BLaER1 (cell line): ENCODE results near the gene AMACR.

Experiments used
- H3K27ac ChIP-seq: shearing (Covaris generic); formaldehyde crosslinking; 2 replicates; pipeline ENCODE4 v1.8.1; 2022
- H3K27me3 ChIP-seq: shearing (Covaris generic); formaldehyde crosslinking; 2 replicates; pipeline ENCODE4 v1.8.1; 2022
- H3K36me3 ChIP-seq: shearing (Covaris generic); formaldehyde crosslinking; 2 replicates; pipeline ENCODE4 v1.8.1; 2022
- H3K4me1 ChIP-seq: shearing (Covaris generic); formaldehyde crosslinking; 2 replicates; pipeline ENCODE4 v1.8.1; 2022
- H3K4me2 ChIP-seq: shearing (Covaris generic); formaldehyde crosslinking; 2 replicates; pipeline ENCODE4 v1.8.1; 2022
- H3K4me3 ChIP-seq: shearing (Covaris generic); formaldehyde crosslinking; 2 replicates; pipeline ENCODE4 v1.8.1; 2022
- H3K9ac ChIP-seq: shearing (Covaris generic); formaldehyde crosslinking; 2 replicates; pipeline ENCODE4 v1.8.1; 2022
- H3K9me3 ChIP-seq: shearing (Covaris generic); formaldehyde crosslinking; 2 replicates; pipeline ENCODE4 v1.8.1; 2022
- H4K20me1 ChIP-seq: shearing (Covaris generic); formaldehyde crosslinking; 2 replicates; pipeline ENCODE4 v1.8.1; 2022
- Cebpa-rat ChIP-seq: shearing (Covaris generic); IDR thresholded peaks from 2 replicates; pipeline ENCODE4 v1.8.1; 2022

AMACR gene

GRCh38 chr5:33999978-34000377 lies 7.9 kb downstream of the AMACR start:
- TF ChIP-seq Cebpa-rat: no peak
- peaks cover 44% of the 10 kb centered on the region for H3K36me3 ChIP-seq
- no peaks in the 10 kb centered on the region for H3K27me3 ChIP-seq
- no peaks in the 10 kb centered on the region for H4K20me1 ChIP-seq
- H3K27ac ChIP-seq: no peak overlapping the region
- H3K4me3 ChIP-seq: no peak overlapping the region
- H3K4me1 ChIP-seq: no peaks in the 10 kb centered on the region
- H3K9ac ChIP-seq: no peak overlapping the region
- no peak overlapping the region for H3K4me2 ChIP-seq
- H3K9me3 ChIP-seq: no peaks in the 10 kb centered on the region

- Histone ChIP-seq H3K27ac (no peak overlapping the region), H3K4me1 (no peaks in the 10 kb centered on the region), H3K9me3 (no peaks in the 10 kb centered on the region), H3K4me3 (no peak overlapping the region), H3K9ac (no peak overlapping the region), H3K27me3 (no peaks in the 10 kb centered on the region), H3K4me2 (no peak overlapping the region), H3K36me3 (peaks cover 37% of the 10 kb centered on the region), H4K20me1 (no peaks in the 10 kb centered on the region)
- TF ChIP-seq Cebpa-rat: no peak
These were observed 10.4 kb downstream of the AMACR start for GRCh38 chr5:33997331-33997983.

- Histone ChIP-seq H3K4me3 (no peak overlapping the region), H3K9me3 (no peaks in the 10 kb centered on the region), H3K36me3 (peaks cover 28% of the 10 kb centered on the region), H3K27ac (no peak overlapping the region), H4K20me1 (no peaks in the 10 kb centered on the region), H3K9ac (no peak overlapping the region), H3K27me3 (no peaks in the 10 kb centered on the region), H3K4me1 (no peaks in the 10 kb centered on the region), H3K4me2 (no peak overlapping the region)
- TF ChIP-seq Cebpa-rat: no peak
These were observed 12.0 kb downstream of the AMACR start for GRCh38 chr5:33995865-33996264.

- H3K27me3 ChIP-seq: no peaks in the 10 kb centered on the region
- H3K27ac ChIP-seq: no peak overlapping the region
- no peaks in the 10 kb centered on the region for H3K9me3 ChIP-seq
- H3K9ac ChIP-seq: no peak overlapping the region
- H3K4me3 ChIP-seq: no peak overlapping the region
- no peak overlapping the region for H3K4me2 ChIP-seq
- TF ChIP-seq Cebpa-rat: no peak
- no peaks in the 10 kb centered on the region for H3K4me1 ChIP-seq
- H4K20me1 ChIP-seq: no peaks in the 10 kb centered on the region
- peaks cover 27% of the 10 kb centered on the region for H3K36me3 ChIP-seq
These were observed 13.0 kb downstream of the AMACR start for GRCh38 chr5:33994845-33995244.

- no peak overlapping the region for H3K4me3 ChIP-seq
- no peak for TF ChIP-seq Cebpa-rat
- H3K27ac ChIP-seq: no peak overlapping the region
- H3K36me3 ChIP-seq: peaks cover 42% of the 10 kb centered on the region
- H3K27me3 ChIP-seq: no peaks in the 10 kb centered on the region
- H3K9ac ChIP-seq: no peak overlapping the region
- 0 out of 2 replicates have a peak, but pooled peaks cover 5% of the 10 kb centered on the region for H3K9me3 ChIP-seq
- H3K4me2 ChIP-seq: no peak overlapping the region
- H3K4me1 ChIP-seq: no peaks in the 10 kb centered on the region
- H4K20me1 ChIP-seq: no peaks in the 10 kb centered on the region
These were observed 15.0 kb downstream of the AMACR start for GRCh38 chr5:33992864-33993263.

- Histone ChIP-seq H3K4me2 (no peak overlapping the region), H3K4me3 (no peak overlapping the region), H3K4me1 (no peaks in the 10 kb centered on the region), H3K9ac (no peak overlapping the region), H3K27ac (no peak overlapping the region), H3K9me3 (0 out of 2 replicates have a peak, but pooled peaks cover 7% of the 10 kb centered on the region), H4K20me1 (no peaks in the 10 kb centered on the region), H3K27me3 (no peaks in the 10 kb centered on the region), H3K36me3 (peaks cover 31% of the 10 kb centered on the region)
- no peak for TF ChIP-seq Cebpa-rat
These were observed 22.4 kb downstream of the AMACR start for GRCh38 chr5:33985447-33985846.

- Histone ChIP-seq H3K36me3 (peaks cover 31% of the 10 kb centered on the region), H3K4me3 (no peak within 1 kb of the TSS), H4K20me1 (no peaks in the 10 kb centered on the region), H3K27ac (no peak within 1 kb of the TSS), H3K4me2 (no peak within 1 kb of the TSS), H3K4me1 (no peaks in the 10 kb centered on the region), H3K9me3 (0 out of 2 replicates have a peak, but pooled peaks cover 7% of the 10 kb centered on the region), H3K27me3 (no peaks in the 10 kb centered on the region), H3K9ac (no peak within 1 kb of the TSS)
- TF ChIP-seq Cebpa-rat: no peak
These were observed 23.2 kb downstream of the AMACR start, which contains the start of gene SLC45A2 for GRCh38 chr5:33984671-33985124. TSS of gene SLC45A2 (minus strand) at chr5:33984693. CDS start at chr5:33984583, 110 bp downstream.

GRCh38 chr5:33984178-33984577 lies 23.7 kb downstream of the AMACR start:
- no peak for TF ChIP-seq Cebpa-rat
- Histone ChIP-seq H3K27ac (no peak overlapping the region), H3K4me3 (no peak overlapping the region), H3K36me3 (peaks cover 29% of the 10 kb centered on the region), H3K9me3 (0 out of 2 replicates have a peak, but pooled peaks cover 7% of the 10 kb centered on the region), H3K27me3 (no peaks in the 10 kb centered on the region), H3K4me1 (no peaks in the 10 kb centered on the region), H4K20me1 (no peaks in the 10 kb centered on the region), H3K9ac (no peak overlapping the region), H3K4me2 (no peak overlapping the region)

GRCh38 chr5:33981408-33982162 lies 26.3 kb downstream of the AMACR start:
- peaks cover 4% of the 10 kb centered on the region; the same call in 1 of the 2 replicates for H3K36me3 ChIP-seq
- H3K9ac ChIP-seq: no peak overlapping the region
- H3K27me3 ChIP-seq: no peaks in the 10 kb centered on the region
- H3K4me2 ChIP-seq: no peak overlapping the region
- H3K4me3 ChIP-seq: no peak overlapping the region
- H4K20me1 ChIP-seq: no peaks in the 10 kb centered on the region
- no peak overlapping the region for H3K27ac ChIP-seq
- no peak for TF ChIP-seq Cebpa-rat
- no peaks in the 10 kb centered on the region for H3K4me1 ChIP-seq
- H3K9me3 ChIP-seq: no peaks in the 10 kb centered on the region

- H3K4me1 ChIP-seq: no peaks in the 10 kb centered on the region
- no peak overlapping the region for H3K27ac ChIP-seq
- H4K20me1 ChIP-seq: no peaks in the 10 kb centered on the region
- no peak for TF ChIP-seq Cebpa-rat
- H3K36me3 ChIP-seq: no peaks in the 10 kb centered on the region
- no peaks in the 10 kb centered on the region for H3K27me3 ChIP-seq
- no peaks in the 10 kb centered on the region for H3K9me3 ChIP-seq
- no peak overlapping the region for H3K4me3 ChIP-seq
- H3K9ac ChIP-seq: no peak overlapping the region
- H3K4me2 ChIP-seq: no peak overlapping the region
These were observed 27.8 kb downstream of the AMACR start for GRCh38 chr5:33980030-33980429.
